Myocyte (in vitro differentiated cells): ENCODE measurements around the gene BCL2L1. TPM values are rescaled to one million over a fixed set of nuclear protein-coding genes. Genes with fewer than 3 reads are reported as not detected.
"Not testable (repeated sequence)": the region's sequence is repeated elsewhere in the genome, so short reads cannot be mapped to it uniquely, and the experiment has no call there.

ENCODE experiments used
- DNase-seq: peaks from one replicate; pipeline ENCODE4 v3.0.0-alpha.2; 2012; ENCODE audit warnings: low read depth
- total RNA-seq: library from RNA; depleted of rRNA; stranded (reverse); fragments of >200 nt; gene quantifications from 2 replicates; pipeline ENCODE4 v1.2.3, GENCODE V29; 2014

BCL2L1 gene
- total RNA-seq, 1 donor from 2014 or later: 172 TPM

DNA sequence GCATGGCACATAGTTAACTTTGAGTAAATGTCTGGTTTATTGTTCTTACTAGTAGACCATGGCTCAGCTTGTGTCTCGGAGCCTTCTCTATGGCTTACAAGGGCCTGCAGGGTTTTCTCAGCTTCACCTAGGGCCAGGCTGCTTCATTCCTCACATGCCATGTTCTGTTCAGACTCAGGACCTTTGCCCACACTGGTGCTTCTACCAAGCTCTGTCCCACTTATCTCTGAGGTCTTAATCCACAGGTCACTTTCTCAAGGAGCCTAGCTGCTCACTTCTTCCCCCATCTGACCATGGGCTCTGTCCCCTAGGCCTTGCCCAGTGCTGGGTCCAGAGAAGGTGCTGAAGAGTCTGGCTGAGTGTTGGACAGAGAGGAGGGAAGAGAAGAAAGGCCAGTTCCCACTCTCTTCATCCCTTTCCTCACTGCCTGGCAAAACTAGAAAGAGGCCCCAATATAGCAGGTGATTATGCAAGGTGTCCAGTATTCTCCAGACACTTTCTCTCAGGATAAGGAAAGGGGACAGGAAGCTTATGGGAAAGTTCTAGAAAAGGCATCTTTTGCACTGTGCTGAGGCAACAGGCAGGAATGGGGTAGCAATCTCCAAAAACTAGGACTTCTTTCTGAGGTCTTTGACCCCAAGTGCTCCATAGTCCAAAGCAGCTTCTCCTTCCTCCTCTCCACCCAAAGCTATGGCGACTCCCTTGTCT, 45.0 kb downstream of the BCL2L1 start:
- no peak for DNase-seq

GRCh38 chr20:31676609-31676989, 46.1 kb downstream of the BCL2L1 start:
- no peak for DNase-seq

- no peak for DNase-seq
These were observed 46.6 kb downstream of the BCL2L1 start for GRCh38 chr20:31675828-31676608.

DNA sequence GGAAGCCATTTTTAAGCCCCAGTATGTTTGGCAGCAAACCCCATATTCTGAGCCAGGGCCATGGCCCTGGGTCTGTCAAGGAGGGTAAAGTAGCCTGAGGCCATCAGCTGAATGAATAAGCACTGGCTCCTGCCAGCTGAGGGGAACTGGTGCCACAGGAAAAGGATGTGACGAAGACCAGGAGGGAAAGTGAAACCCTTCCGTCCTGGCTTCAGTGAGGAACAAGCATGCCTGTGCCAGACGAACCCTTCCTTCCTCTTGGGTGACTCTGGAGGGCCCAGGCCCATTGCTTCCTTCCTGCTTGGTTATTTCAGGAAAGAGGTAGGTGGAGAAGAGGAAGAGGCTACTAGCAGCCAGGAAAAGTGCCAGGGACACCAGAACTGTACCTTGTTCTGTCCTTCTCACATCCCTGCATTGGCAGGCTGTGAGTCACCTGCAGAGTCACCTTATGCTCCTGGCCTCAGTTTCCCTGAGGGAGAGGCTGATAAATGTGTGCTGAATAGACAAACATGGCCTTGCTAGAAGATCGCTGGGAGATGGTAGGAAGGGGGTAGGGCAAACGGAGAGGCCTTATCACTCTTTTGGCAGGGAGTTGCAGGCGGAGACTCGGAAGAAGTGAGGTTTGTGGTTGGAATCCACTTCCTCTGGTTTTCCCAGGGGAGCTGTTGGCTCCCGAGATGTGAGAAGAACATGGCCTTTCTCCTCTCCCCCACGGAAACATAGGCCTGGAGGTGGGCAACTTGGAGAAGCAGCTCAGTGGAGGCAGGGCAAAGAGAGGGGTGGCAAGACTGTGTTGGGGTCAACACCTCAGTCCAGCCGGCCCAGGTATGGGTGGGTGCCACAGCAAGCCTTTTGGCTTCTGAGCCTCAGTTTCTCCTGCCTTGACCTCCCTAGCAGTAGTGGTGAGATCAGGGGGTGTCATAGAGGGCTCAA, 47.5 kb downstream of the BCL2L1 start:
- DNase-seq: peak; percentile 86

DNA sequence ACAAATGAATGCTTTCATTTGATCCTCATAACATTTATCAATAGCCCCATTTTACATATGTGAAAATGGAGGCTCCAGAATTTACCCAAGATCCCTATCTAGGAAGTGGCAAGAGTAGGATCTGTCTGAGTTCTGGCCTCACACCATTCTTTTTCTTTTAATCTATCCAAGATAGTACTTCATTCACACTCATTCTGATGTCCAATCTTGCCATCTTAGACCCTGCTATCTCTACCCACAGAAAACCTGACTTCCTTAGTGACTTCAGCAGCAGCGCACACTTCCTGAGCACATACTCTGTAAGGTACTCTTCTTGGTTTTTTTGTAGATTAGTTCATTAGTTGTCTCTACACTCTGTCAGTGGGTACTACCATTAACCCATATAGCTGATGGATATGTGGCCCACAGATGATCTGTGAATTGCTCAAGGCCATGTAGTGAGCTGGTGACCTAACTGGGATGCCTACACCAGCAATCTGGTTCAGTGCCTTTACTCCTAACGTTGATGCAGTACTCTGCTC, 48.7 kb downstream of the BCL2L1 start:
- DNase-seq: no peak

DNA sequence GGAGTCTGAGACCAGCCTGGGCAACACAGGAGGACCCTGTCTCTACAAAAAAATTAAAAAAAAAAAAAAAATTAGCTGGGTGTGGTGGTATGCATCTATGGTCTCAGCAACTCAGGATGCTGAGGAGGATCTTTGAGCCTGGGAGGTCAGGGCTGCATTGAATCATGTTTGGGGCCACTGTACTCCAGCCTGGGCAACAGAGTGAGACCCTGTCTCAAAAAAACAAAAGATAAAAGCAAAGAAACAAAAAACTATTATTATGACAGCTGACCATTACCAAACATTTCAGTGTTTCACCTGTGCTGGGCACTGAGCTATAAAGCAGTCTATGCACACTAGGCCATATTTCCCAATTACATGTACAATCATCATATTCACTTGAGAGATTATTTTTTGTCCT, 49.2 kb downstream of the BCL2L1 start:
- no peak for DNase-seq

DNA sequence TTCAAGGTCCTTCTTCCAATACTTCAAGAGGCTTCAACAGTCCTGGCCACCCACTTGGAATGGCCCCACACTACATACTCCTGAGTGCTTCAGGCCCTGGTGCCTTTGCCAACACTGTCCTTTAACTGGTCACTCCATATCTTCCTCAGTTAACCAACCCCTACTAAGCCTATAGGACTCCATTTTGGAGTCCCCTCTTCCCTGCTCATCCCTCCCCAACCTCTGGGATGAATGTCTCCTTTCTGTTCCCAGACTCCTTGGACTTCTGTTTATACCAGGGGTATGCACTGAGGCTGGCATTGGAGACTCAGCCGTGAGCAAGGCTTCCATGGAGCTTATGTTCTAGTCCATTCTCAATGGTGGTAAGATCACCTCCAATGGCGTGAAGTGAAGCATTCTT, 51.3 kb downstream of the BCL2L1 start:
- DNase-seq: no peak

DNA sequence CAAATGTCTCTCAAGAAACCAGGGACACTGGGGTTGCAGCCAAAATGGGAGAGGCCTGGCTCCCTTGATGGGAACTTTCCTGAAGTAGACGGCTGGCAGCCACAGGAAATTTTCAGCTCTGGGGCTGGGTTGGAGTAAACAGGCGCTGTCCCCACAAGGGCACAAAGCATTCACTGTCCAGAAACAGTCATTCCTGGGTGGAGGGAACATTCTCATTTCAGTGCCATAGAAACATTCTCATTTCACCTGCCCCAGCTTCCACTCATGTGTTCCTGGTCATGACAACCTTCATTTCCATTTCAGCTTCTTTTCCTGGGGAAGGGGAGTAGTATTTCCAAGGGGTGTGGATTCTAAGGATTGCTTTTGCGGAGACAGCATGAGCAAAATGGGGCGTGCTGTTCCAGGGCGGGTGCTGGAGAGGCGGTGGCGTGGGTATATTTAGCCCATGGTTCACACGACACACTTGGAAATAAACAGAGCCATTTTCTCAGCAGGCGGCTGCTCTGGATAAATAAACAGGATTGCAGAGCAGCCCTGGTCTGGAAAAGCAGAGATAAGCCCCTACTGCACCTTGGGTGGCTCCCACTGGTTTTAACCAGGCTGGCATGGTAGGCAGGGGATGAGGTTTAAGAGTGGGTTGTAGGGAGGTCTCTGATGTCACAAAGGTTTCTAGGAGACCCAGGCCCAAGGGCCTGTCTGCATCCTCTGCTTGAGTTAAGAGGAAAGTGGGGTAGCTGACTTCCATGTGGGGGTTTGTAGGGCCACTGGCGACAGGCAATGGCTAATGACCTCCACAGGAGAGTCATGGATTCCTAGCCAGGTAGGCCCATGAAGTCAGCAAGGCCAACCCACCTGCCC, 52.1 kb downstream of the BCL2L1 start:
- DNase-seq: peak; percentile 78

DNA sequence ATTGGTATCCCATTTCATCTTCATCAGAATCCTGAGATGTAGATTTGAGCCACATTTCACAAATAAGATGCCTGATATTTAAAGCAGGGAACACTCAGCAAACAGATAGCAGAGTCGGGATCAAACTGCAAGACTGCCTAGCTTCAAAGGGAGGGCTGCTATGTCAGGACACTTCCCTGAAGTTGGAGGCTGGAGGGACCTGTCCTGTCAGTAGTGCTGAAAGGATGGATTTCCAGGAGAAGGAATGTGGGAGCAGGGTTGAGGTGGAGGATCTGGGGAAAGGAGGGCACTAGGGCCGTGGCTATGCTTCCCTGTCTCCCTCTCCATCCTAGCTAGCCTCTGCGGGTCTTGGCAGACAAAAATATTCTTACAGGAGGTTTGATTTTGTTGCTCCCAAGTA, 52.8 kb downstream of the BCL2L1 start:
- DNase-seq: no peak

- not testable (repeated sequence) for DNase-seq
These were observed 53.7 kb downstream of the BCL2L1 start for GRCh38 chr20:31668944-31669343.

DNA sequence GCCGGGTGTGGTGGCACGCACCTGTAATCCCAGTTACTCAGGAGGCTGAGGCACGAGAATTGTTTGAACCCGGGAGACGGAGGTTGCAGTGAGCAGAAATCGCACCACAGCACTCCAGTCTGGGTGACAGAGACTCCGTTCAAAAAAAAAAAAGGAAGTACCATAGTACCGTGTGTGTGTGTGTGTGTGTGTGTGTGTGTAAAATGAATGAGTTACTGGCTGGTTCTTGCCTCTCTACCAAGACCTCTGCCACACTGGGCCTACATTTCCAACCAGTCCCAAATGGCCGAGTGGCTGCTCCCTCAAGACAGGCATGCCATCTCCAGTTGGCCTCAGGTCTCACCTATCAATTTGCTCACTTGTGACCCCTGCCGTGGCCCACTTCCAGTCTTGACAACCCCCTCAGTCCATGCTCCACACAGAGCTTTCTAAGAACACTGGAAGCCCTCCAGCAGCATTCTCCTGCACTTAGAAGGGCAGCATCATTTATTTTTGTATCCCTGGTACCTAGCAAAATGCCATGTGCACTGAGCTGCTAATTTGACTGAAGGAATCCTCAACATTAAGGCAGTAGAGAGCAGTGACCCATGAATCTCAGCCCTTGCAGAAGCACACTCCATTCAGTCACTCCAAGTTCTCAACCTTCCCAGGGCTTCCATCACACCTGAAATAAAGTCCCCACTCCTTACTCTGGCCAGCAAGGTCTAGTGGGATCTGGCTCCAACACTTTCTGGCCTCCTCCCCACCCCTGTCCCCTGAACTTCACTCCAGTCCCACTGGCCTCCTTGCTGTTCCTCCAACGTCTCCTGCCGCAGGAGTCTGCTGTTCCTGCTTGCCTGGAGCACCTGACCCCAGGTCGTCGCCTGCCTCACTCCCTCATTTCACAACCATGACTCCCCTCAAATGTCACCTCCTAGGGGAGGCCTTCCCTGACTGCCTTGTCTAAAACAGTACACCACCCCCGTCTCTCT, 55.1 kb downstream of the BCL2L1 start:
- DNase-seq: no peak

- DNase-seq: no peak
These were observed 56.2 kb downstream of the BCL2L1 start for GRCh38 chr20:31666258-31667042.

GRCh38 chr20:31665753-31666152, 56.9 kb downstream of the BCL2L1 start:
- no peak for DNase-seq

- DNase-seq: no peak
These were observed 57.8 kb downstream of the BCL2L1 start for GRCh38 chr20:31664696-31665354.

DNA sequence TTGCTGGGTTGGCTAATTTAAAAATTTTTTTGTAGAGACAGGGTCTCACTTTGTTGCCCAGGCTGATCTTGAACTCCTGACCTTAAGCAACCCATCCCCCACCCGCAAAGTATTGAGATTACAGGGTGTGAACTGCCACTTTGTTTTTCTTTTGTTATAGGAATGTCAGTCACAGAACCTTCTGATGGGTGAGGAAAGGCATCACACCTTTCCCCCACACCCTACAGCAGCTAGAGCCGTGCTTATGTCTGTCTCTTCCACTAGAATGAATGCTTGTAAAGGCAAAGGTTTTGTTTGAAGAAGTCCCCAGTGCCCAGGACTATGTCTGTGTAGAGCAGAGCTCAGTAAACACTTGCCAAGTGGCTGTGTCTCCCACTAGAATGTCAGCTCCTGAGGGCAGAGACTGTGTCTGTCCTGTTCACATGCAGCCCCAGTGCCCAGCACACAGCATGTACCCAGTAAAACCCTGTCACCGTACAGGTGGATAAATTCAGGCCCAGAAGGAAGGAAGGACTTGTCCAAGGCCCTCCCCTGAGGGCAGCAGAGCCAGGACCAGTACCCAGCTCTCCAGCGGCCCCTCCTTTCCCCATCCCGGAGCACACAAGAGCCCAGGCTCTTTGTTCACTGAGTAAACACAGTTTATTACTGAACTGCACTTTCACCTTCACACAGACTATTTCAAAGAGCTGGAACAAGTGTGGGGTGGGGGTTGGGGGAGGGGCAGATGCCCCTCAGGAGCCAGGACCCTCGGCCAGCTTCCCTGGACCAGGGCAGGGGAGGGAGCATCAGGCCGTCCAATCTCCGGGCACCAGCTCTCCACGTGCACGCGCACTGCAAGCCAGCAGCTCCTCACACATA, 58.6 kb downstream of the BCL2L1 start:
- no peak for DNase-seq

DNA sequence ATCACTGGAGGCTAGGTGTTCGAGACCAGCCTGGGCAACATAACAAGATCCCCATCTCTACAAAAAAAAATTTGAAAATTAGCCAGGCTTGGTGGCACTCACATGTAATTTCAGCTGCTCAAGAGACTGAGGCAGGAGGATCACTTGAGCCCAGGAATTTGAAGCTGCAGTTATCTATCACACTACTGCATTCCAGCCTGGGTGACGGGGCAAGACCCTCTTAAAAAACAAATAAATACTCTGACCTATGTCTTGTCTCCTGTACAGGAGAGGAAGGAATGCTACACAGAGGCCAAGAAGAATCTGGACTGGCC, 59.2 kb downstream of the BCL2L1 start:
- no peak for DNase-seq

DNA sequence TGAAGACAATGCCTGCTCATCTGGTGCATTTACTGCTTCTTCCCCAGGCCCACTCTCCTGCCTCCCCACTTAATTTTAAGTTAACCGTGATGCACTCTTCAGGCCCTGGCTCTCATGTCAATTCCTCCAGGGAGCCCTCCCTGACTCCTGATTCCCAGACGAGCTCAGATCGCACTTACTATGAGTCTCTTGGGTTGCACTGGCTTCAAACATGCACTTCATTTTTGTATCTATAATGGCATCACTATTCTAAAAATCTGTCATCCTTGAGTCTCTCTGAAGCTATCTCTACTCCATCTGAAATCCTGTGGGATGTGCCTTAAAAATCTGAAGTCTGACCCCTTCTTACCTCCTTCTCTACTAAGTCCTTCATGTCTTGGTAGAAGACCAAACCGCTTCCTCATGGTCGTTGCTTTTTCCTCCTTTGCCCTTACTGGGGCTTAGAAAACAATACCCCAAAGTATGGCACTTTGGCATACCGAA, 60.3 kb downstream of the BCL2L1 start:
- DNase-seq: no peak
